GM23338 (cell line): ENCODE measurements around the gene NHSL1. TPM values are rescaled to one million over a fixed set of nuclear protein-coding genes. Genes with fewer than 3 reads are reported as not detected.

ENCODE experiments used
- ATAC-seq: fragments of 200-7000 bp; cut with Tn5 transposase; 3 replicates; pipeline ENCODE4 v1.9.1; 2020
- DNase-seq: peaks from one replicate; pipeline ENCODE4 v3.0.0-alpha.2; 2015; ENCODE audit warnings: low spot score
- H2AFZ ChIP-seq: fragments of 200-600 bp; sonication (generic); 2 replicates; pipeline ENCODE4 v1.8.0; 2016; ENCODE audit warnings: antibody characterized with exemption, mild to moderate bottlenecking, moderate library complexity
- H3F3A ChIP-seq: fragments of 200-600 bp; sonication (generic); replicated peaks from 2 replicates; pipeline ENCODE4 v1.8.0; 2017; ENCODE audit warnings: antibody characterized with exemption, mixed run types, low read depth
- H3K27ac ChIP-seq: fragments of 200-600 bp; sonication (generic); 2 replicates; pipeline ENCODE4 v1.6.1; 2016; ENCODE audit warnings: low read depth
- H3K27me3 ChIP-seq: fragments of 200-600 bp; sonication (generic); 2 replicates; pipeline ENCODE4 v1.8.0; 2016; ENCODE audit warnings: mild to moderate bottlenecking, mixed run types, moderate library complexity; ENCODE audit not compliant: insufficient read depth
- H3K36me3 ChIP-seq: fragments of 200-600 bp; sonication (generic); 2 replicates; pipeline ENCODE4 v1.8.0; 2016; ENCODE audit warnings: mild to moderate bottlenecking; ENCODE audit not compliant: insufficient read depth
- H3K4me1 ChIP-seq: fragments of 200-600 bp; sonication (generic); 2 replicates; pipeline ENCODE4 v1.8.0; 2016; ENCODE audit warnings: mild to moderate bottlenecking, moderate library complexity; ENCODE audit not compliant: insufficient read depth
- H3K4me2 ChIP-seq: fragments of 200-600 bp; sonication (generic); 2 replicates; pipeline ENCODE4 v1.7.1; 2017; ENCODE audit warnings: mixed run types
- H3K4me3 ChIP-seq: fragments of 200-600 bp; sonication (generic); 2 replicates; pipeline ENCODE4 v1.6.1; 2016; ENCODE audit warnings: mixed run types
- H3K79me2 ChIP-seq: fragments of 200-600 bp; sonication (generic); replicated peaks from 2 replicates; pipeline ENCODE4 v1.8.0; 2017; ENCODE audit warnings: mild to moderate bottlenecking; ENCODE audit not compliant: insufficient read depth
- H3K9me2 ChIP-seq: fragments of 200-600 bp; sonication (generic); 2 replicates; pipeline ENCODE4 v1.8.0; 2017; ENCODE audit not compliant: insufficient read depth
- H4K20me1 ChIP-seq: fragments of 200-600 bp; sonication (generic); replicated peaks from 2 replicates; pipeline ENCODE4 v1.8.0; 2017; ENCODE audit warnings: mild to moderate bottlenecking; ENCODE audit not compliant: insufficient read depth
- H3K27ac Mint-ChIP-seq: 2 replicates; pipeline ENCODE4 v1.8.0; 2020; ENCODE audit warnings: inconsistent platforms, mild to moderate bottlenecking, moderate library complexity, mixed read lengths
- H3K27me3 Mint-ChIP-seq: 3 replicates; pipeline ENCODE4 v1.8.0; 2022; ENCODE audit warnings: low read depth, mild to moderate bottlenecking, moderate library complexity, mixed read lengths, inconsistent platforms; ENCODE audit not compliant: insufficient read depth, poor library complexity
- H3K36me3 Mint-ChIP-seq: 3 replicates; pipeline ENCODE4 v1.8.0; 2021; ENCODE audit warnings: low read depth, mild to moderate bottlenecking, inconsistent platforms, moderate library complexity, mixed read lengths
- H3K4me1 Mint-ChIP-seq: 3 replicates; pipeline ENCODE4 v1.8.0; 2020; ENCODE audit warnings: mild to moderate bottlenecking, inconsistent platforms, mixed read lengths
- H3K4me3 Mint-ChIP-seq: 3 replicates; pipeline ENCODE4 v1.8.0; 2021; ENCODE audit warnings: moderate library complexity, mild to moderate bottlenecking, inconsistent platforms, mixed read lengths
- H3K9me3 Mint-ChIP-seq: 3 replicates; pipeline ENCODE4 v1.8.0; 2020; ENCODE audit warnings: moderate library complexity, mild to moderate bottlenecking, inconsistent platforms, mixed read lengths
- CTCF ChIP-seq, 2 experiments: fragments of 200-600 bp in 1 of 2; sonication (generic) in 1 of 2; conservative IDR thresholded peaks; 2 replicates each; pipeline versions ENCODE4 v1.5.1 to v1.6.1; 2016 to 2017; ENCODE audit warnings: antibody characterized with exemption in 2 of 2, low read depth in 2 of 2, mild to moderate bottlenecking in 2 of 2, moderate library complexity in 1 of 2
- ETS1 ChIP-seq: IDR thresholded peaks from 2 replicates; pipeline ENCODE4 v1.6.1; 2016; ENCODE audit warnings: antibody characterized with exemption
- EZH2 ChIP-seq: fragments of 200-600 bp; sonication (generic); IDR thresholded peaks from one replicate; pipeline ENCODE4 v1.8.0; 2017; ENCODE audit warnings: antibody characterized with exemption, mild to moderate bottlenecking, low read depth; ENCODE audit not compliant: unreplicated experiment
- NANOG ChIP-seq: IDR thresholded peaks from 2 replicates; pipeline ENCODE4 v1.6.1; 2016; ENCODE audit warnings: antibody characterized with exemption, borderline replicate concordance
- POLR2AphosphoS5 ChIP-seq: IDR thresholded peaks from 2 replicates; pipeline ENCODE4 v1.6.1; 2016; ENCODE audit warnings: antibody characterized with exemption, low read depth
- REST ChIP-seq: IDR thresholded peaks from one replicate; pipeline ENCODE4 v1.6.1; 2018; ENCODE audit warnings: antibody characterized with exemption; ENCODE audit not compliant: unreplicated experiment
- STAT1 ChIP-seq: IDR thresholded peaks from one replicate; pipeline ENCODE4 v1.6.1; 2016; ENCODE audit warnings: antibody characterized with exemption; ENCODE audit not compliant: unreplicated experiment
- ZNF114 ChIP-seq: fragments of 250-450 bp; sonication (Bioruptor Pico); IDR thresholded peaks from 2 replicates; pipeline ENCODE4 v1.5.0; 2020; ENCODE audit warnings: mild to moderate bottlenecking, moderate library complexity
- polyA plus RNA-seq: library from polyadenylated mRNA; unstranded; fragments of >200 nt; fragmentation: Nextera tagmentation; extraction: Ambion mirVana; gene quantifications from 2 replicates; pipeline ENCODE4 v1.2.1, GENCODE V29; 2016
- total RNA-seq: library from RNA; depleted of rRNA; stranded (reverse); fragments of >200 nt; shearing (Covaris generic); gene quantifications from 2 replicates; pipeline ENCODE4 v1.2.3, GENCODE V29; 2014
- TF ChIP-seq, protein P1 (sequence below): fragments of 250-450 bp; sonication (Bioruptor Pico); IDR thresholded peaks from 2 replicates; pipeline ENCODE4 v1.5.0; 2020; ENCODE audit warnings: mild to moderate bottlenecking, moderate library complexity

NHSL1 gene
- total and polyA plus RNA-seq, 2 experiments from 2014 or later: 11.2 to 24.5 TPM

GRCh38 chr6:138439546-138439945 is 59.7 kb downstream of the NHSL1 start:
- H4K20me1 ChIP-seq: no peaks in the 10 kb centered on the region
- peaks cover 9% of the 10 kb centered on the region; the same call in 2 of the 3 replicates for H3K36me3 Mint-ChIP-seq
- no peak overlapping the region for H3K4me3 ChIP-seq
- H3K4me1 ChIP-seq: no peaks in the 10 kb centered on the region
- H3K27ac Mint-ChIP-seq: no peak overlapping the region
- H3K9me3 Mint-ChIP-seq: no peaks in the 10 kb centered on the region
- H3K4me2 ChIP-seq: no peak overlapping the region
- DNase-seq: no peak
- H3K4me1 Mint-ChIP-seq: no peaks in the 10 kb centered on the region
- no peaks in the 10 kb centered on the region for H3K27me3 ChIP-seq
- no peak overlapping the region for H3K27ac ChIP-seq
- H3F3A ChIP-seq: no peaks in the 10 kb centered on the region
- H3K79me2 ChIP-seq: no peaks in the 10 kb centered on the region
- ATAC-seq: no peak
- no peak overlapping the region for H2AFZ ChIP-seq
- no peak overlapping the region for H3K4me3 Mint-ChIP-seq
- H3K27me3 Mint-ChIP-seq: no peaks in the 10 kb centered on the region
- H3K9me2 ChIP-seq: no peaks in the 10 kb centered on the region; the same call in 1 of the 2 replicates
- H3K36me3 ChIP-seq: no peaks in the 10 kb centered on the region
- TF ChIP-seq ETS1: no peak
- no peak for TF ChIP-seq POLR2AphosphoS5
- TF ChIP-seq ZNF114: no peak
- TF ChIP-seq EZH2: no peak
- TF ChIP-seq CTCF (conservative IDR thresholded peaks at IDR 0.05; ENCODE audit: low read depth in 2 of 2): no peak
- TF ChIP-seq, protein P1, sequence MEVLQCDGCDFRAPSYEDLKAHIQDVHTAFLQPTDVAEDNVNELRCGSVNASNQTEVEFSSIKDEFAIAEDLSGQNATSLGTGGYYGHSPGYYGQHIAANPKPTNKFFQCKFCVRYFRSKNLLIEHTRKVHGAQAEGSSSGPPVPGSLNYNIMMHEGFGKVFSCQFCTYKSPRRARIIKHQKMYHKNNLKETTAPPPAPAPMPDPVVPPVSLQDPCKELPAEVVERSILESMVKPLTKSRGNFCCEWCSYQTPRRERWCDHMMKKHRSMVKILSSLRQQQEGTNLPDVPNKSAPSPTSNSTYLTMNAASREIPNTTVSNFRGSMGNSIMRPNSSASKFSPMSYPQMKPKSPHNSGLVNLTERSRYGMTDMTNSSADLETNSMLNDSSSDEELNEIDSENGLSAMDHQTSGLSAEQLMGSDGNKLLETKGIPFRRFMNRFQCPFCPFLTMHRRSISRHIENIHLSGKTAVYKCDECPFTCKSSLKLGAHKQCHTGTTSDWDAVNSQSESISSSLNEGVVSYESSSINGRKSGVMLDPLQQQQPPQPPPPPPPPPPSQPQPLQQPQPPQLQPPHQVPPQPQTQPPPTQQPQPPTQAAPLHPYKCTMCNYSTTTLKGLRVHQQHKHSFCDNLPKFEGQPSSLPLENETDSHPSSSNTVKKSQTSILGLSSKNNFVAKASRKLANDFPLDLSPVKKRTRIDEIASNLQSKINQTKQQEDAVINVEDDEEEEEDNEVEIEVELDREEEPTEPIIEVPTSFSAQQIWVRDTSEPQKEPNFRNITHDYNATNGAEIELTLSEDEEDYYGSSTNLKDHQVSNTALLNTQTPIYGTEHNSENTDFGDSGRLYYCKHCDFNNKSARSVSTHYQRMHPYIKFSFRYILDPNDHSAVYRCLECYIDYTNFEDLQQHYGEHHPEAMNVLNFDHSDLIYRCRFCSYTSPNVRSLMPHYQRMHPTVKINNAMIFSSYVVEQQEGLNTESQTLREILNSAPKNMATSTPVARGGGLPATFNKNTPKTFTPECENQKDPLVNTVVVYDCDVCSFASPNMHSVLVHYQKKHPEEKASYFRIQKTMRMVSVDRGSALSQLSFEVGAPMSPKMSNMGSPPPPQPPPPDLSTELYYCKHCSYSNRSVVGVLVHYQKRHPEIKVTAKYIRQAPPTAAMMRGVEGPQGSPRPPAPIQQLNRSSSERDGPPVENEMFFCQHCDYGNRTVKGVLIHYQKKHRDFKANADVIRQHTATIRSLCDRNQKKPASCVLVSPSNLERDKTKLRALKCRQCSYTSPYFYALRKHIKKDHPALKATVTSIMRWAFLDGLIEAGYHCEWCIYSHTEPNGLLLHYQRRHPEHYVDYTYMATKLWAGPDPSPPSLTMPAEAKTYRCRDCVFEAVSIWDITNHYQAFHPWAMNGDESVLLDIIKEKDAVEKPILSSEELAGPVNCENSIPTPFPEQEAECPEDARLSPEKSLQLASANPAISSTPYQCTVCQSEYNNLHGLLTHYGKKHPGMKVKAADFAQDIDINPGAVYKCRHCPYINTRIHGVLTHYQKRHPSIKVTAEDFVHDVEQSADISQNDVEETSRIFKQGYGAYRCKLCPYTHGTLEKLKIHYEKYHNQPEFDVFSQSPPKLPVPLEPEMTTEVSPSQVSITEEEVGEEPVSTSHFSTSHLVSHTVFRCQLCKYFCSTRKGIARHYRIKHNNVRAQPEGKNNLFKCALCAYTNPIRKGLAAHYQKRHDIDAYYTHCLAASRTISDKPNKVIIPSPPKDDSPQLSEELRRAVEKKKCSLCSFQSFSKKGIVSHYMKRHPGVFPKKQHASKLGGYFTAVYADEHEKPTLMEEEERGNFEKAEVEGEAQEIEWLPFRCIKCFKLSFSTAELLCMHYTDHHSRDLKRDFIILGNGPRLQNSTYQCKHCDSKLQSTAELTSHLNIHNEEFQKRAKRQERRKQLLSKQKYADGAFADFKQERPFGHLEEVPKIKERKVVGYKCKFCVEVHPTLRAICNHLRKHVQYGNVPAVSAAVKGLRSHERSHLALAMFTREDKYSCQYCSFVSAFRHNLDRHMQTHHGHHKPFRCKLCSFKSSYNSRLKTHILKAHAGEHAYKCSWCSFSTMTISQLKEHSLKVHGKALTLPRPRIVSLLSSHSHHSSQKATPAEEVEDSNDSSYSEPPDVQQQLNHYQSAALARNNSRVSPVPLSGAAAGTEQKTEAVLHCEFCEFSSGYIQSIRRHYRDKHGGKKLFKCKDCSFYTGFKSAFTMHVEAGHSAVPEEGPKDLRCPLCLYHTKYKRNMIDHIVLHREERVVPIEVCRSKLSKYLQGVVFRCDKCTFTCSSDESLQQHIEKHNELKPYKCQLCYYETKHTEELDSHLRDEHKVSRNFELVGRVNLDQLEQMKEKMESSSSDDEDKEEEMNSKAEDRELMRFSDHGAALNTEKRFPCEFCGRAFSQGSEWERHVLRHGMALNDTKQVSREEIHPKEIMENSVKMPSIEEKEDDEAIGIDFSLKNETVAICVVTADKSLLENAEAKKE (CRISPR knock-in tag): no peak
- no peak for TF ChIP-seq STAT1
- no peak for TF ChIP-seq NANOG
- TF ChIP-seq REST: no peak
